WTC11 (cell line): Measurements from ENCODE around the gene SMYD3.

Source experiments
- ATF2 ChIP-seq: sonication (generic); formaldehyde crosslinking; IDR thresholded peaks from 2 replicates; pipeline ENCODE4 v1.8.1; 2022; ENCODE audit warnings: low read depth, missing genetic modification reagents, borderline replicate concordance
- ATF6 ChIP-seq: sonication (generic); formaldehyde crosslinking; IDR thresholded peaks from 2 replicates; pipeline ENCODE4 v1.8.1; 2023; ENCODE audit warnings: mild to moderate bottlenecking, missing genetic modification reagents
- CTCF ChIP-seq: fragments of 200-600 bp; IDR thresholded peaks from 2 replicates; pipeline ENCODE4 v1.8.0; 2022; ENCODE audit warnings: antibody characterized with exemption
- GRHL2 ChIP-seq: fragments of 250-450 bp; sonication (Bioruptor Pico); IDR thresholded peaks from 2 replicates; pipeline ENCODE4 v1.8.0; 2022; ENCODE audit warnings: mild to moderate bottlenecking, moderate library complexity; ENCODE audit not compliant: insufficient replicate concordance, severe bottlenecking
- MXD4 ChIP-seq: fragments of 250-450 bp; sonication (Bioruptor Pico); IDR thresholded peaks from 2 replicates; pipeline ENCODE4 v1.8.0; 2021; ENCODE audit warnings: mild to moderate bottlenecking, moderate library complexity, borderline replicate concordance
- SP1 ChIP-seq: sonication (generic); formaldehyde crosslinking; conservative IDR thresholded peaks from 2 replicates; pipeline ENCODE4 v1.8.1; 2022; ENCODE audit warnings: missing genetic modification reagents

- TF ChIP-seq CTCF (no peak), MXD4 (CRISPR knock-in tag) (no peak), ATF2 (CRISPR knock-in tag) (no peak), SP1 (no peak), ATF6 (CRISPR knock-in tag) (no peak), GRHL2 (no peak)
These were observed 545.9 kb downstream of the SMYD3 start for GRCh38 chr1:245961137-245961540.
